ENCODE measurements around the gene SRA1. TPM values are rescaled to one million over a fixed set of nuclear protein-coding genes. Genes with fewer than 3 reads are reported as not detected.
A peak's percentile ranks its signal among the peaks of the same experiment; 100 is the strongest.

Gene SRA1
- total and polyA plus RNA-seq, 9 of the 15 experiments (the other 6 are each of a cell fraction or from before 2014, with no cell fraction given): 24.1 to 47.4 (median 41.3) TPM

DNA sequence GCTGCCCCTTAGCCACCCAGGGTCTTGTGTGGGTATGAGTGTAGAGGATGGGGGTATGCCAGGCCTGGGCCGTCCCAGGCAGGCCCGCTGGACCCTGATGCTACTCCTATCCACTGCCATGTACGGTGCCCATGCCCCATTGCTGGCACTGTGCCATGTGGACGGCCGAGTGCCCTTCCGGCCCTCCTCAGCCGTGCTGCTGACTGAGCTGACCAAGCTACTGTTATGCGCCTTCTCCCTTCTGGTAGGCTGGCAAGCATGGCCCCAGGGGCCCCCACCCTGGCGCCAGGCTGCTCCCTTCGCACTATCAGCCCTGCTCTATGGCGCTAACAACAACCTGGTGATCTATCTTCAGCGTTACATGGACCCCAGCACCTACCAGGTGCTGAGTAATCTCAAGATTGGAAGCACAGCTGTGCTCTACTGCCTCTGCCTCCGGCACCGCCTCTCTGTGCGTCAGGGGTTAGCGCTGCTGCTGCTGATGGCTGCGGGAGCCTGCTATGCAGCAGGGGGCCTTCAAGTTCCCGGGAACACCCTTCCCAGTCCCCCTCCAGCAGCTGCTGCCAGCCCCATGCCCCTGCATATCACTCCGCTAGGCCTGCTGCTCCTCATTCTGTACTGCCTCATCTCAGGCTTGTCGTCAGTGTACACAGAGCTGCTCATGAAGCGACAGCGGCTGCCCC, 10.0 kb upstream of the SRA1 start (continued):
- TF ChIP-seq EWSR1 (IDR thresholded peaks at IDR 0.05; ENCODE audit: borderline replicate concordance, low read depth, partially characterized antibody) (no peak), RBFOX2 (IDR thresholded peaks at IDR 0.05; ENCODE audit: low read depth, low read length) (peak; percentile 42), CBFA2T2 (conservative IDR thresholded peaks at IDR 0.05) (peak; percentile 50; the same call in 1 of the 2 replicates), SNIP1 (IDR thresholded peaks at IDR 0.05; ENCODE audit: low read depth) (no peak), ZBTB33 (CRISPR knock-in tag; IDR thresholded peaks at IDR 0.05) (peak; percentile 93), ZBTB2 (IDR thresholded peaks at IDR 0.05) (no peak), PHB2 (IDR thresholded peaks at IDR 0.05; ENCODE audit: low read depth) (no peak), HOMEZ (CRISPR knock-in tag; IDR thresholded peaks at IDR 0.05) (no peak), GTF2A2 (tag; IDR thresholded peaks at IDR 0.05) (no peak), CREM (IDR thresholded peaks at IDR 0.05; ENCODE audit: low read depth) (no peak)
- TF ChIP-seq, protein P1, sequence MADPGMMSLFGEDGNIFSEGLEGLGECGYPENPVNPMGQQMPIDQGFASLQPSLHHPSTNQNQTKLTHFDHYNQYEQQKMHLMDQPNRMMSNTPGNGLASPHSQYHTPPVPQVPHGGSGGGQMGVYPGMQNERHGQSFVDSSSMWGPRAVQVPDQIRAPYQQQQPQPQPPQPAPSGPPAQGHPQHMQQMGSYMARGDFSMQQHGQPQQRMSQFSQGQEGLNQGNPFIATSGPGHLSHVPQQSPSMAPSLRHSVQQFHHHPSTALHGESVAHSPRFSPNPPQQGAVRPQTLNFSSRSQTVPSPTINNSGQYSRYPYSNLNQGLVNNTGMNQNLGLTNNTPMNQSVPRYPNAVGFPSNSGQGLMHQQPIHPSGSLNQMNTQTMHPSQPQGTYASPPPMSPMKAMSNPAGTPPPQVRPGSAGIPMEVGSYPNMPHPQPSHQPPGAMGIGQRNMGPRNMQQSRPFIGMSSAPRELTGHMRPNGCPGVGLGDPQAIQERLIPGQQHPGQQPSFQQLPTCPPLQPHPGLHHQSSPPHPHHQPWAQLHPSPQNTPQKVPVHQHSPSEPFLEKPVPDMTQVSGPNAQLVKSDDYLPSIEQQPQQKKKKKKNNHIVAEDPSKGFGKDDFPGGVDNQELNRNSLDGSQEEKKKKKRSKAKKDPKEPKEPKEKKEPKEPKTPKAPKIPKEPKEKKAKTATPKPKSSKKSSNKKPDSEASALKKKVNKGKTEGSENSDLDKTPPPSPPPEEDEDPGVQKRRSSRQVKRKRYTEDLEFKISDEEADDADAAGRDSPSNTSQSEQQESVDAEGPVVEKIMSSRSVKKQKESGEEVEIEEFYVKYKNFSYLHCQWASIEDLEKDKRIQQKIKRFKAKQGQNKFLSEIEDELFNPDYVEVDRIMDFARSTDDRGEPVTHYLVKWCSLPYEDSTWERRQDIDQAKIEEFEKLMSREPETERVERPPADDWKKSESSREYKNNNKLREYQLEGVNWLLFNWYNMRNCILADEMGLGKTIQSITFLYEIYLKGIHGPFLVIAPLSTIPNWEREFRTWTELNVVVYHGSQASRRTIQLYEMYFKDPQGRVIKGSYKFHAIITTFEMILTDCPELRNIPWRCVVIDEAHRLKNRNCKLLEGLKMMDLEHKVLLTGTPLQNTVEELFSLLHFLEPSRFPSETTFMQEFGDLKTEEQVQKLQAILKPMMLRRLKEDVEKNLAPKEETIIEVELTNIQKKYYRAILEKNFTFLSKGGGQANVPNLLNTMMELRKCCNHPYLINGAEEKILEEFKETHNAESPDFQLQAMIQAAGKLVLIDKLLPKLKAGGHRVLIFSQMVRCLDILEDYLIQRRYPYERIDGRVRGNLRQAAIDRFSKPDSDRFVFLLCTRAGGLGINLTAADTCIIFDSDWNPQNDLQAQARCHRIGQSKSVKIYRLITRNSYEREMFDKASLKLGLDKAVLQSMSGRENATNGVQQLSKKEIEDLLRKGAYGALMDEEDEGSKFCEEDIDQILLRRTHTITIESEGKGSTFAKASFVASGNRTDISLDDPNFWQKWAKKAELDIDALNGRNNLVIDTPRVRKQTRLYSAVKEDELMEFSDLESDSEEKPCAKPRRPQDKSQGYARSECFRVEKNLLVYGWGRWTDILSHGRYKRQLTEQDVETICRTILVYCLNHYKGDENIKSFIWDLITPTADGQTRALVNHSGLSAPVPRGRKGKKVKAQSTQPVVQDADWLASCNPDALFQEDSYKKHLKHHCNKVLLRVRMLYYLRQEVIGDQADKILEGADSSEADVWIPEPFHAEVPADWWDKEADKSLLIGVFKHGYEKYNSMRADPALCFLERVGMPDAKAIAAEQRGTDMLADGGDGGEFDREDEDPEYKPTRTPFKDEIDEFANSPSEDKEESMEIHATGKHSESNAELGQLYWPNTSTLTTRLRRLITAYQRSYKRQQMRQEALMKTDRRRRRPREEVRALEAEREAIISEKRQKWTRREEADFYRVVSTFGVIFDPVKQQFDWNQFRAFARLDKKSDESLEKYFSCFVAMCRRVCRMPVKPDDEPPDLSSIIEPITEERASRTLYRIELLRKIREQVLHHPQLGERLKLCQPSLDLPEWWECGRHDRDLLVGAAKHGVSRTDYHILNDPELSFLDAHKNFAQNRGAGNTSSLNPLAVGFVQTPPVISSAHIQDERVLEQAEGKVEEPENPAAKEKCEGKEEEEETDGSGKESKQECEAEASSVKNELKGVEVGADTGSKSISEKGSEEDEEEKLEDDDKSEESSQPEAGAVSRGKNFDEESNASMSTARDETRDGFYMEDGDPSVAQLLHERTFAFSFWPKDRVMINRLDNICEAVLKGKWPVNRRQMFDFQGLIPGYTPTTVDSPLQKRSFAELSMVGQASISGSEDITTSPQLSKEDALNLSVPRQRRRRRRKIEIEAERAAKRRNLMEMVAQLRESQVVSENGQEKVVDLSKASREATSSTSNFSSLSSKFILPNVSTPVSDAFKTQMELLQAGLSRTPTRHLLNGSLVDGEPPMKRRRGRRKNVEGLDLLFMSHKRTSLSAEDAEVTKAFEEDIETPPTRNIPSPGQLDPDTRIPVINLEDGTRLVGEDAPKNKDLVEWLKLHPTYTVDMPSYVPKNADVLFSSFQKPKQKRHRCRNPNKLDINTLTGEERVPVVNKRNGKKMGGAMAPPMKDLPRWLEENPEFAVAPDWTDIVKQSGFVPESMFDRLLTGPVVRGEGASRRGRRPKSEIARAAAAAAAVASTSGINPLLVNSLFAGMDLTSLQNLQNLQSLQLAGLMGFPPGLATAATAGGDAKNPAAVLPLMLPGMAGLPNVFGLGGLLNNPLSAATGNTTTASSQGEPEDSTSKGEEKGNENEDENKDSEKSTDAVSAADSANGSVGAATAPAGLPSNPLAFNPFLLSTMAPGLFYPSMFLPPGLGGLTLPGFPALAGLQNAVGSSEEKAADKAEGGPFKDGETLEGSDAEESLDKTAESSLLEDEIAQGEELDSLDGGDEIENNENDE (IDR thresholded peaks at IDR 0.05; ENCODE audit: low read depth, low read length): no peak
